ENCODE measurements around the gene HTR1A.

The HTR1A gene

GRCh38 chr5:63935103-63935502 lies 27.1 kb downstream of the HTR1A start:
- TF ChIP-seq, protein P1, sequence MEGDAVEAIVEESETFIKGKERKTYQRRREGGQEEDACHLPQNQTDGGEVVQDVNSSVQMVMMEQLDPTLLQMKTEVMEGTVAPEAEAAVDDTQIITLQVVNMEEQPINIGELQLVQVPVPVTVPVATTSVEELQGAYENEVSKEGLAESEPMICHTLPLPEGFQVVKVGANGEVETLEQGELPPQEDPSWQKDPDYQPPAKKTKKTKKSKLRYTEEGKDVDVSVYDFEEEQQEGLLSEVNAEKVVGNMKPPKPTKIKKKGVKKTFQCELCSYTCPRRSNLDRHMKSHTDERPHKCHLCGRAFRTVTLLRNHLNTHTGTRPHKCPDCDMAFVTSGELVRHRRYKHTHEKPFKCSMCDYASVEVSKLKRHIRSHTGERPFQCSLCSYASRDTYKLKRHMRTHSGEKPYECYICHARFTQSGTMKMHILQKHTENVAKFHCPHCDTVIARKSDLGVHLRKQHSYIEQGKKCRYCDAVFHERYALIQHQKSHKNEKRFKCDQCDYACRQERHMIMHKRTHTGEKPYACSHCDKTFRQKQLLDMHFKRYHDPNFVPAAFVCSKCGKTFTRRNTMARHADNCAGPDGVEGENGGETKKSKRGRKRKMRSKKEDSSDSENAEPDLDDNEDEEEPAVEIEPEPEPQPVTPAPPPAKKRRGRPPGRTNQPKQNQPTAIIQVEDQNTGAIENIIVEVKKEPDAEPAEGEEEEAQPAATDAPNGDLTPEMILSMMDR (IDR thresholded peaks at IDR 0.05; ENCODE audit: borderline replicate concordance, insufficient read depth, low read depth, low read length), result no peak

DNA sequence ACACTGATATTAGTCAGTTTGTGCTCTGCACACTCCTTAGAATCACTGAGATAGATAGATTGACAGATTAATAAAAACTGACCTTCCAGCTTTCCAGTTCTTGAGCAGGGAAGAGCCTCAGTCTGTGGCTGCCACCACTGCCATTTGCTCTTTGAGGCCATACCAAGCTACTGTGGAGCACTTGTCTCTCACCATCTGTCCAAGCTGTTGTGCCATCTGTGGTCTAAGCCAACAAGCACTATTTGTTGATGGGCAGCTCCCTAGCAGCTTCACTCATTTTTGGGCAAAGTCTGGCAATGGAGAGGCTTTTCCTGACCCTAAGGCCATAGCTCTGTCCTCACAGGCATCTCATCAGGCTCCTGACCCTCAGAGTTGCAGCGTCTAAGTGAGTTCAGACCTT lies 30.4 kb downstream of the HTR1A start:
- TF ChIP-seq, protein P1 (IDR thresholded peaks at IDR 0.05; ENCODE audit: borderline replicate concordance, insufficient read depth, low read depth, low read length), result no peak
- no peak overlapping the region for H3K4me3 ChIP-seq (ENCODE audit: low read depth, low read length)

More at GRCh38 chr5:63935103-63935502, 27.1 kb downstream of the HTR1A start:
- H3K4me3 ChIP-seq (ENCODE audit: low read depth, low read length), result no peak overlapping the region

DNA sequence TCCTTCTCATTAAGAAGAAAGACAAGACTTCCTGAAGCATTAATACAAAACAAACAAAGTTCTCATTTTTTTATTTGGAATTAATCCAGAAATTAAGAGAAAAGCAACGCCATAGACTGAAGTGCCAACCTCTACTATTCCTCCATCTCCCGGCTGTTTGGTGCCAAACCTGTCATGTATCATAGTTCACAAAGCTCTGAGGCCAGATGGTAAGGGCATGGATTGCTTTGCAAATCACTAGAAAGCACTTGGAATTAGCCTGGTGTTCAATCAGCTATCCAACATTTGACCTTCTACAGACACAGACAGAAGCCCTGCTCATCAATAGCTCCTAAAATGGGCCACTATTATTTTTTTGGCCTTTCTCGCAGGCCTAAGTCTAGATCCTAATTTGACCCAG lies 33.8 kb downstream of the HTR1A start:
- H3K4me3 ChIP-seq (ENCODE audit: low read depth, low read length), result no peak overlapping the region
- TF ChIP-seq, protein P1 (IDR thresholded peaks at IDR 0.05; ENCODE audit: borderline replicate concordance, insufficient read depth, low read depth, low read length), result no peak

DNA sequence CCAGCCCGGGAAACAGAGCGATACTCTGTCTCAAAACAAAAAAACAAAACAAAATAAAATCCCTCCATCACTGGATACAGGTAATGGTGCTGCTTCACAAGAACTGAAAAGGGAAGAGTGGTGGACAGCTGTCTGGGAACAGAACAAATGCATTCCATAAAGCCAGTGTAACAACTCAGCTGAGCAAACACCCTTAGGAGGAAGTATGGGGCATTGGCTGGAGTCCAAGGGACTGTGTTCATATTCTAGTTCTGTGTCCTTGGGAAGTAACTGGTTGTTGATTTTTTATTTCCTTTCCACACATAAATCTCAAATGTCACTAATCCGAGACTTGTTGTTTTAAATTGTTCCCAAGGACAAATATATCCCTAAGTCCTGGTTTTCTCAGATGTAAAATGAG lies 38.3 kb downstream of the HTR1A start:
- TF ChIP-seq, protein P1 (IDR thresholded peaks at IDR 0.05; ENCODE audit: borderline replicate concordance, insufficient read depth, low read depth, low read length), result no peak
- H3K4me3 ChIP-seq (ENCODE audit: low read depth, low read length), result no peak overlapping the region

DNA sequence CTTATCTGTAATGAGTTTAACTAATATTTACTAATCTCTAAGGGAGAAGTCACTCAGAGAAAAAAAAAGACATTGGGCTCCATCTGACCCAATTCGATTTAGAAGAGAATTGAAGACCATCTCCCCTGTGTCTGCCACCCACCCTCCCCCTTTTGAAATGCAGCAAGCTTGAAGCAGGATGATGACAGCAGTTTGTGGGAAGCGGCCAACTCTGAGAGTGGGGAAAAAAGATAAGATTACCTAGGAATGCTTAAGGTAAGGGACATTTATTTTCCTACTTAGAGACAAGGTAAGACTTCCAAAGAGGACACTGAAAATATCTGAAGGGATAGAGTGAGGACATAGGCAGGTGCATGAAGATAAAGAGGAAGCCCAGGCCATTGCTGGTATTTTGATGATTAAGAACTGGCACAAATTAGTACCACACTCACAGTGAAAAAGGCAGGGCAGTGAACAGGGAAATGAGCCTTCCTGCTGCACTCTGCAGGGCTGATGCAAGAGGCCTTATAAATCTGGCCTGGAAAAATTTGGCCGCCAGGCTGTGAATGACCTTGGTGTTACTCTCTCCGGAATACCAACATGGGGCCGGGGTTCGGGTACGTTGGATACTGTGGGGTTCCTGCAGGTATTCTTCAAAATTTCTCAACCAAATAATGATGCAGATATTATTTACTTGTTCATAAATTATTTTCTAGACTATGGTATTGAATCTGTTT lies 42.3 kb downstream of the HTR1A start:
- TF ChIP-seq, protein P1 (IDR thresholded peaks at IDR 0.05; ENCODE audit: borderline replicate concordance, insufficient read depth, low read depth, low read length), result no peak
- H3K4me3 ChIP-seq (ENCODE audit: low read depth, low read length), result no peak overlapping the region

DNA sequence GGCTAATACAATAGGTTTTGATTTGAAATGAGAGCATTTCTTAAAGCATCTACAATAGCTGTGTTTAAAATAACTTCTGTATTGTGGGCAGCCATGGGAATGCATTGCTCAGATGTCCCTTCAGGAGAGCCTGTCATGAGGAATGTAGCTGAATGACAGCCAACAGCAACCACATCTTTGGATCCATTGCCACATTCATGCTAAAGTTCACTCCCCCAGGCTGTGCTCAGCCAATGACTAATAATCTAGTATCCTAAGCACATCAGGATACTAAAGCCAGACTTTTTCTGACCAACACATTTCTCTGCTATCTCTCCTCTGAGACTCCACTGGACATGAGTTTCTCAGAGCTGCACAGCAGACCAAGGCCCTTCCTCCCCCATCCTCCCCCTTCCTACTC lies 45.5 kb downstream of the HTR1A start:
- H3K4me3 ChIP-seq (ENCODE audit: low read depth, low read length), result no peak overlapping the region
- TF ChIP-seq, protein P1 (IDR thresholded peaks at IDR 0.05; ENCODE audit: borderline replicate concordance, insufficient read depth, low read depth, low read length), result no peak

DNA sequence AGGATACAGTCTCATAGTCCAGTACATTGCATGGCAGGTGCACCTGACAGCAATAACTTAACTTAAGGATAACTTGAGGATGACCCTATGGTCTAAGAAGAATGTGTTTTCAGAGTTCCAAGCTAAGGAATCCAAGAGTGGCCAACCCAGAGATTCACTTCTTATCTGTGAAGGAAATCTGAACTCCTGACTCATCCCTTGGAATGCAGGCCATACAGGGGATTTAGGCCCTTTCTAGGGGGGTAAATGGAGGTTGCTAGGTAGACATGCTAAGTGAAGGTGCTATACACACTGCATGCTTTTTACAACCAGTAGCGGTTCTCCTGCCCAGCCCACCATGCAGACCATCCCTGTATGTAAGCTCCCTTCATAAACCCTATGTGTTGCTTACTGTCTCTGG lies 50.4 kb downstream of the HTR1A start:
- TF ChIP-seq, protein P1 (IDR thresholded peaks at IDR 0.05; ENCODE audit: borderline replicate concordance, insufficient read depth, low read depth, low read length), result no peak
- H3K4me3 ChIP-seq (ENCODE audit: low read depth, low read length), result no peak overlapping the region

Data from GM12875 (cell line).